ENCODE data around the gene CACNA2D1.

CACNA2D1 gene

DNA sequence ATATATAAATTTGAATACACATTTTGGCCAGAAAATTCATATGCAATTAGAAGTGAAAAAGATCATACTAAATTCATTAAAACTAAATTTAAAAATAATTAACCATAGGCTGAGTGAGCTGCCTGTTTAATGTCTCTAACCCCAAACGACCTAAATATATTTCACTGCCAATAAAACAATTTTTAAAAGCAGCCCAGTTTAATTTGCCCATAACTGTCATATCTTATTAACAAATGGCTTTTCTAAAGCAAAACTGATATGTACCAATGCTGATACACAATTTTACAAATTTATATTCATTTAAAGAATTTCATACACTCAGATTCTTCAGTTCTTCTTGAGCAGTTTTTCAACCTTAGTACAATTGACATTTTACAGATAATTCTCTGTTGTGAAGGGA lies 99.9 kb downstream of the CACNA2D1 start:
- DNase-seq (ENCODE audit: low spot score), result no peak

DNA sequence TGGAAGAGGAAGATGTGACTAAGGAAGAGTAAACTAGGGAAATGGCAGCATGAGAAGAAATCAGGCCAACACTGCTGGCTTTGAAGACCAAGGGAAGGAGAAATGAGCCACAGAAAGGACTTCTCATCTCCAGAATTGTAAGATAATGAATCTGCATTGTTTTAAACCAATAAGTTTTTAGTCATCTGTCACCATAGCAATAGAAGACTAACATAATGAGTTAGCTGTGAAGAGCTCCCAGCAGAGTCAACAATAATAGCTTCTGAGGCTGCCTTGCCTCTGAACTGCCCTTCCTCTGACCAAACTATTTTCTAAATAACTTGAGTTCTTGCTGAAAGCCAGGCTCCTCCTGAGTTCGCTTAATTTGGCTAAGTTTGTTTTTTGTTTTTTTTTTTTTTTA lies 103.6 kb downstream of the CACNA2D1 start:
- DNase-seq (ENCODE audit: low spot score), result no peak

DNA sequence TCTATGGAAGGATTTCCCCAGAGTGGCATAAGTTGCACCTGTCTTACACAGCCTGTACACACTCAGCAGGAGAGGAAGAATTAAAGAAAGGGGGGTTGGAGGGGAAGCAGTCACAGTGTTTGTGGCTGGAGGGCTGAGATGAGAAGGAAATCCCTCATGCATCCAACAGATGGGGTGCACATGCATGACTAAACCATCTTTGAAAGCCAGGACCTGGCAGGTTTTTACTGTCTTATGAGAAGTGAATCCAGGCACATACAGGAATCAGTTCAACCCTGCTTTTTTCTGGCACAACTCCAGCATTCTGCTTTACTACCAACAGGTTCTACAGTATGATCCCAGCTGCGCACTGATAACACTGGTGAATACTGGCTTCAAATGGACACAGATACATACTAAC lies 107.7 kb downstream of the CACNA2D1 start:
- no peak for DNase-seq (ENCODE audit: low spot score)

DNA sequence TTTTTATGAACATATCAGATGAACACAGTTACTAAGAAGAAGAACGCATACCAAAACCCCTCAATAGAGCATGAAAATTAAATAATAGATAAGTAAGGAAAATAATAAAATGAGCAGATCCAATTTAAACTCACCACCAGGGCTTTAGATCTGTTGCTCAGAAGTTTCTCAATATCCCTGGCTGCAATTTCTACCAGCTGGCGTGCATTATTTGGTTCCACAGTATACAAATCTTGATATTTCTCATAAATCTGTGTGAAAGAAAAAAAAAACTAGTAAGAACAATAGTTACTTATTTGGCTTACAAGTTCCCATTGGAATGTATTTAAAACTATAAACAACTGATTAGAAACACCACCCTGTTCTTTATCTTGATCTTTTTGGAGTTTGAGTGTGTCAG lies 108.6 kb downstream of the CACNA2D1 start:
- no peak for DNase-seq (ENCODE audit: low spot score)

DNA sequence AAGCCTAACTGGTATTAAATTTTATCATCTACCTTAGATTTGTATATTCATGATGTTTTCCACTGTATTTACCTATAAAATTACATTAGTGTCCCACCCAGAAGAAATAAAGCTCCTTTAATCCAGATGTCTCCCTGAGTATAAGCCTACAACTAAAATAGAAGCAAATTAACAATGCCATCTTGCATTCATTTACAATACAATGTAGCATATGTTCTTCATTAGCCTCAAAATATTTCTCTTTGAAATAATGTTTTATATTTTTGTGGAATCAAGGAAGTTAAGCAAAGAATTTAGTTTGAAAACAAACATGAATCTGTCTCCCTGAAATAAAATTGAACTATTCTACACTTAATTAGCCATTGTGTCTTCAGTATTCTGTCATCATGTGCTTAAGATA lies 112.3 kb downstream of the CACNA2D1 start:
- DNase-seq (ENCODE audit: low spot score), result no peak

DNA sequence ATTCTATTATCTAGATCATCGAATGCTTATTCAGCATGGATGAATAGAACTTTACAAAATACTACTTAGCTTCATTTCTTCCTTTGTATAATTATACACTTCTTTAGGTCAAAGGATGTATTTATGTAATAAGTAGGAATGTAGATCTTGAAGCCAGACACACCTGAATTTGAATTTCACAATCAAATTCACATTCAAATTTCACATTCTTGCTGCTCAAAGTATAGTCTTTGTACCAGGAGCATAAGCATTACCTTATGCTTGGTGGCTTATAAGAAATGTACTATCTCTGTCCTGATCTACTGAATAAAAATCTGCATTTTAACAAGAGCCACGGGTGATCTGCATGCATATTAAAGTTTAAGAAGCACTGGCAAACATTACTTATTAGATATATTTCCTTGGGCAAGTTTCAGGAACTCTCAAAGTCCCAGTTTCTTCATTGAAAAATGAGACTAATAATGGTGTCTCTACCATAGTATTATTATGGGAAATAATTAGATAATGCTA lies 112.8 kb downstream of the CACNA2D1 start:
- DNase-seq (ENCODE audit: low spot score), result no peak

DNA sequence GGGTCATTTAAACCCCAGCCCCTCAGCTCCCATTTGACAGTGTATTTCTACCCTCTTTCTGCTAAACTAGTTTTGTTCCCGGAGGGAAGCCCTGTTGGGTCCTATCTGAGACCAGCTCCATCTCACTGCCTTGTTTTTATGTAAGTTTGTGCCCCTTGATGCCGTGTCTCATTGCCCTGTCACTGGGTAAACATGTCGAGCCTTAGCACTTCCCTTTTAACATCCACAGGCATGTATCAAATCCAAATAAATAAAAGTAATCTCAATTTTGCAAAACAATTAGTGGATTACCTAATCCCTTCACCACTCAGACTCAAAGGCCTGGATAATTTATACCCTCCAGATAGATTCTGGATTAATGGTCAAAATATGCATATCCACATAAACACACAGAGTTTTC lies 115.7 kb downstream of the CACNA2D1 start:
- DNase-seq (ENCODE audit: low spot score), result no peak

DNA sequence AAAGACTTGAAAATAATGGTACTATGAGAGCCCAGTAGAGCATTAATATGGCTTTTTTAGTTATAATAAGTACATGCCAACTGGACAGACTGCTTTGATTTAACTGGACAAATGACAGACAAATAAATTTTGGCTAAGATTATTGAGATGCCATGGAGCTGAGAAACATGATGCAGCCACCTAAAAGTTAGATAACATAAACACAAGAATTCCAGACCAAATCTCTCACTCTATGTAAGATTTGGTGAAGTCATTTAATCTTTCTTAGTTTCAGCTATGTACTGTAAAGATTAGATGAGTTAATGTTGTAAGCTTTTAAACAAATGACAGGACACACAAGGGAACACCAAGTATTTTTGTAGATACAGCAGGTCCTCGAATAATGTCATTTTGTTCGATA lies 118.2 kb downstream of the CACNA2D1 start:
- DNase-seq (ENCODE audit: low spot score), result no peak

DNA sequence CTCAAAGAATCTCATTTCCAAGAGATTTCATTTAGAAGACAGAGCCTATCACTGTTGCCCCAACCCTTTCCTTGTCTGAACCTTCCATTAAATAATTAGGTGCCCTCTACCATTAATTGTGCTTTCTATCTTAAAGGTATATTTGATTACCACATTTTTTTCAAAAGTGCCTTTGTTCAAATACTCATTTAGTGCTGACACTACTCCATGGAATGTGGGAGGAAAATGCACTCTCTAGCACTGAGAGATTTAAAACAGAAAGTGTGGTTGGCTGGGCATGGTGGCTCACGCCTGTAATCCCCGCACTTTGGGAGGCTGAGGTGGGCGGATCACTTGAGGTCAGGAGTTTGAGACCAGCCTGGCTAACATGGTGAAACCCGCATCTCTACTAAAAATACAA lies 119.8 kb downstream of the CACNA2D1 start:
- no peak for DNase-seq (ENCODE audit: low spot score)

DNA sequence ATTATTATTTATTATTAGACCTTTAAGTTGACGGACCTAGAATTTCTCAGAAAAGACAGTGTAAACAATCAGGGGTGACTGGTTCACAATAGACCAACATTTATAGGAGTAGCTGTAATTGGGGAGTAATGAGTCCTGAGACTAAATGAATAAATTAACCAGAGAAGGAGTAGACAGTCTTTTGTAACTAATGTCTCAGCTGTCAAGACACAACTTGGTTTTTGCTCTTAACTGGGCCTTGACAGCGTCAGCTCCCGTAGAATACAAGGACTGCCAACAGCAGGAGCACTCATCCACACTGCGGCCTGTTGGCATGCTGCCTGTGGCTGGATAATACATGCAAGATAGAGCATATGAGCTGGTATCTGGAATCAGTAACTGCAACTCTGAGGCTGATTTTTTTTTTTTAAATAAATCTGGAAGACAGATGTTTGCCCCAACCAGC lies 123.9 kb downstream of the CACNA2D1 start:
- DNase-seq (ENCODE audit: low spot score), result no peak

DNA sequence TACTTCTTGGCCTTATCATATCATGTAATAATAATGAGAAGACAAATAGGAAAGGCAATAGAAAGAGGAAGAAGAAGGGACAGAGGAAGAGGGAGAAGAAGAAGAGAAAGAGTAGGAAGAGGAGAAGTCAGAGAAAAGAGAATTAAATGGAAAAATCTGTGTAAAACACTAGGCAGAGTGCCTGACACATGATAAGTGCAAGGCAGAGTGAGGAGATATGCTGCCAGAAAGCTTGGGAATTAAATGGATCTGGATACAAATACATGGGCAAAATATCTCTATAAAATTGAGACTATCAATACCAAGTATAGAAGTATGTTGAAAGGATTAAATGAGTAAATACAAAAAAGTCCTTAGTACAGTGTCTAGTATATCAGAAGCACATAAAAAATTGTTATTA lies 124.8 kb downstream of the CACNA2D1 start:
- no peak for DNase-seq (ENCODE audit: low spot score)

DNA sequence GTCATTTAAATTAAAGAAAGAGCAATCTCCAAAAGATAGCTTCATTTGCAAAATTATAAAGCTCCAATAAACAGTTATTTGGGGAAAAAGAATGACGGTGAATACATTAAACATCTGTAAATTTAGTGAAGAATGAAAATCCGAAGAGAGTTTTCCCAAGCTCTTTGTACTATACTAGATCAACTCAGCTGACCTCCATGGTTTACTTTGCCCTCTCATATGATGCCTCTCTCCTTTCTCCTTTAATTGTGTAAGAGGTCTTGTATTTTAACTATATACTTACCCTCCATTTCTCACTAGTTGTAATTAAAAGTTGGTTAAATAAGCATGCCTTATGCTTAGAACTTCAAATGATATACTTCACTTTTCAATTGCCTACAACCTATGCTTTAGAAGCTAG lies 125.8 kb downstream of the CACNA2D1 start:
- no peak for DNase-seq (ENCODE audit: low spot score)

DNA sequence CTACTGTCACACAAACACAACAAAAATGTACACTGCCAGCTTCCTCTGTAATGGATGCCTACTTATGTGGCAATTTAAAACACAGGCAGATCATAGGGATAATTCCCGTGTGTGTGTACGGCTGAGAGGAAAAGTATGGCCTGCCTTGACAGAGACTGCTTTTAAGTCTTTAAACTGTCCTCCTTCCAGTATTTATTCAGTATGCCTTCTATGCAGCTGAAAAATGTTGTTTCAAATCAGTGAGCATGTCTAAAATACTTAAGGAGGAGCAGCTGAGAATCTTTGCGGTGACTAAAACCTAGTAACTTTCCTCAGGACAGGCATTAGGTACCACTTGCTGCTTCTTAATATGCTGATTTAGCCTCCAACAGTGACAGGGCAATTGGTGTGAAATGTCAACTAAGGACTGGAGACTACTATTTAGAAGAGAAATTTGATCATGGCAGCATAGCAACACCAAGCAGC lies 126.3 kb downstream of the CACNA2D1 start:
- DNase-seq (ENCODE audit: low spot score), result no peak

DNA sequence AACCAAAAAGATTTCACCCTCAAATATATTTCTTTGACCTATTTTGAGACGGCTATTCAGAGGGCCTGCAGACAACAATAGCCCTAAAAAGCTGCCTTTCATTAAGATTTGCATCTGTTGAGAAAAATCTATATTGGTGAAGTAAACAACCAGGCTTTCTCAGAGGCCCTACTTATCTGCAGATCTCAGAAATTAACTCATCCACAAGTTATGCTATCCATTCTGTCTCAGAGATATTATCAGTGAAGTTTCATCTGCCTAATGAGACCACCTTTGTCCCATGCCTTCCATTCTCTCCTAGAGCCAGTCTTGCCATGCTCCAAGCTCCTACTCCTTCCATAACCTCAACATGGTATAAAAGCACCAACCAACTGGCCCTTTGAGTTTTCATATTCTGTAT lies 130.3 kb downstream of the CACNA2D1 start:
- no peak for DNase-seq (ENCODE audit: low spot score)

DNA sequence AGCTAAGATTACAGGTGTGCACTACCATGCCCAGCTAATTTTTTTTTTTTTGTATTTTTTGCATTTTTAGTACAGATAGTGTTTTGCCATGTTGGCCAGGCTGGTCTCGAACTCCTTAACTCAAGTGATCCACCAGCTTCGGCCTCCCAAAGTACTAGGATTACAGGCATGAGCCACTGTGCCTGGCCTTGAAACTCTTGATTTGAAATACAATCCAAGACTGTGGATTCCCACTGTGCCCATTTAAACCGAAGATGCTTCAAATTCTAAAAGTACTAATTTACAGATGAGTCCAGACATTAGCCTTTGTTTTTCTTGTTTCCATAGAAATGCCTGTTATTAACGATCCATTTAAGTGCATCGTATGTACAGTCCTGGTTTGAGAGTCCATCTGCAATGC lies 130.9 kb downstream of the CACNA2D1 start:
- no peak for DNase-seq (ENCODE audit: low spot score)

DNA sequence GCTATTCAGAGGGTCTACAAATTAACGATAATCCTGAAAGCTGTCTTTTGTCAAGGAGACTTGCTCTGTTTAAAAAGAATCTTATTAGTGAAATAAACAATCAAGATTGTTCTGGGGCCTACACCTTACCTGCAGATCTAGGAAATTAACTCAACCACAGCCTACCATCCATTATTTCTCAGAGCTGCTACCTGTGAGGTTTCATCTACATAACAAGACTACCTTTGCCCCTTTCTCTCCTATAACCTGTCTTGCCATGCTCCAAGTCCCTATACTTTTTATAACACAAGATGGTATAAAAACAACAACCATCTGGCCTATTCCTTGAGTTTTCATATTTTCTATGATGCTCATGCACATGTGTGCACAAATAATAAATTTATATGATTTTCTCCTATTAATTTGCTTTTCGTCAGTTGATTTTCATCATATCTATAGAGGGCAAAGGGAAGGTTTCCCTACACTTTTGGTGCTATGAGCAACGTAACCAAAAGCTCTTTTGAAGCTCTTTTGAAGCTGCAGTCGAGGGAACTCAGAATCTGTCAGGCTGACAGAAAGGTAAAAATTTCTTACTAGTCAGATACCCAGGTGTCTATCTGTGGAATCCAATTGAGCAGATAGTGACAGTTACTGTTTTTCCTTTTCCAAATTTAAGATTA lies 138.1 kb downstream of the CACNA2D1 start:
- DNase-seq (ENCODE audit: low spot score), result no peak

DNA sequence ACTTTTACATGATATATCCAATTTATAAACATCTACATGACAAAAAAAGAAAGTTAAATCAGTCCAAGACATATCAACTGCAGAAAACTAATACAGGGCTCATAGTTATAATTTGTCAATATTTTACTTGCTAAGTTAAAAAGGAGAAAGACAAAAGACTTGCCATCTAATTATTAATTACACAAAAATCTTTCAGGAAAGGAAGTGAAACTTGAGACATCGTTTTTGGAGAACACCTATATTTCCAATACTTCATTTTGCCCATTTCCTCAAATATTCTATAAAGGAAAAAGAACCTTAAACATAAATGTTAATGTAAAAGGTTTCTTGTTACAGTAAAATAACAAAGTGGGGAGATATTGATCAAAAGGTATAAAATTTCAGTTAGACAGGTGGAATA lies 148.7 kb downstream of the CACNA2D1 start:
- DNase-seq (ENCODE audit: low spot score), result no peak

DNA sequence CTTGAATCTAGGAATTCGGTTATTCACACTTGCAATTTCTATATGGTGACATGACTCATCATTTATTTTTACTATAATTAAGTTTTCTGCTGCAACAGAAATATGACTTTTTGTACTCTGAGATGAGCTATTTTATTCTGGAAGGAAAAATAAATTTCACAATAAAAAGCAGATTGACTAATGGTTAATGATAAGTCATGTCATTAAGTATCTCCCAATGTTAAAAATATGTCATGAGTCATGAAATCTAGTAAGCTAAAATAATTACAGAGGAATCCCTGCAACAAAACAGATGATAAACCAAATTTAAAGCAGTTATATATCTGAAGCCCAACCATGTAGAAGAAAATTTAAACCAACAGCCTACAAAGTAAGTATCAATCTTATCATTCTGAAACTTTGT lies 149.2 kb downstream of the CACNA2D1 start:
- DNase-seq (ENCODE audit: low spot score), result no peak

DNA sequence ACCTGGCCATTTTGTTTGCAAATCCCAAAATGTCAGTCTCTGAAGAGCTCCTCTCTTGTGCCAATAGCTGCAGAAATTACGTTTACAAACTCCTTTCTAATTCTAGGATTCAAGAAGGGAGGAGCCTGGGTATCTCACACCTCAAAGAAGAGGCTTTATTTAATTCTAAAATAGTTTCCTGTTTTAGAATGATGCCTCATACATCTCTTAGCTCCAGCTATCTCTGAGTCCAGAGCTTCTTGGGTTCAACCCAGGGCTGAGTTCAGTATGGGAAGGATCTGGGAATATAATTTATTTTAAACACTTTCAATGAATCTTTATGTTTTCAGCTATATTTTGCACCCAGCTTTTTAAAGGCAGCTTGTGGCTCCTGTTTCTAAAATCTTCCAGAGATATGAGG lies 150.1 kb downstream of the CACNA2D1 start:
- no peak for DNase-seq (ENCODE audit: low spot score)

DNA sequence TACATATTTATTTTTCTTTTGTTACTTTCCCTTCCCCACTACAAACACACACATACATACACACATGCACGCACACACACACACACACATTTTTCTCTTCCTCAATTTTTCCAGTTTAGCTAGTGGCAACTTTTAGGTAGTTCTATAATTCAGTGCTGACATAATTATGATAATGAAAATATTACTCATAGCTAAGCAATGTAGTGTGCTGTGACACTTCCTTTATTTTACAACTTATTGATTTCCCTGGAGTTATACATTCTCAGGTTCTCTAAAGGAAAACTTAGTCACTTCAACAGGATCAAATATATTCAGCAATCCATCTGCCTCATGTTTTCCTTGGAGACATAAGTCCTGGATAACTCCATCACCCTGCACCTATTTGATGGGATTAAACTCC lies 151.6 kb downstream of the CACNA2D1 start:
- no peak for DNase-seq (ENCODE audit: low spot score)

DNA sequence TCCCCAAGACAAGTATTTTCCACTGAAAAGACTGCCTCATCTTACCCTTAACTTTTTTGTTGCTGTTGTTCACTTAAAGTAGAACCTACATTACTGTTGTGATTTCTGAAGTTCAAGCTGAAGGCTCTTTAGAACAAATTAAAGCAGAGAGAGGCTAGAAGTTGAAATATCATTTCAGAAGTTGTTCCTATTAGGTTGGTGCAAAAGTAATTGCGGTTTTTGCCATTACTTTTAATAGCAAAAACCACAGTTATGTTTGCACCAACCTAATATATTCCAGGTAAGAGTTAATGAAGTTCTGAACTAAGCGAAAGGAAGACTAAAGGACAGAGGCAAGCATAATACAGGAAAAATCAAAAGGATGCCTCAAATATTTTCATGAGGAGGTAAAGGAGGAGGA lies 153.7 kb downstream of the CACNA2D1 start:
- DNase-seq (ENCODE audit: low spot score), result no peak

DNA sequence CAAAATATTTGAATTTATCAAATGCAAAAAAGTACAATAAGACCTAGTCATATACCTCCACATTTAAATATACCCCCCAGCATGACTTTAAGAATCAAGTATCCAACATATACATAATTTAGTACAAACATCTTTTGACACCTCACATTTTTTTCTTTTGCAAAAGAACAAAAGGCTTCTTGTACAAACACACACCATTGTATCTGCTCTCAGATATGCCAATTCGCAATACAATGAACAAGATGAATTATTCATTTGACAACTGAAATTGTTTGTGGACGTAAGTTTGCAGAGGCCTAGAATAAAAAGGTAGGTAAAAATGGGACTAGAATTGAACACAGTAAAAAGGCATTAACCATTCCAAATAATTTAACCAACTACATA lies 154.4 kb downstream of the CACNA2D1 start:
- DNase-seq (ENCODE audit: low spot score), result no peak

DNA sequence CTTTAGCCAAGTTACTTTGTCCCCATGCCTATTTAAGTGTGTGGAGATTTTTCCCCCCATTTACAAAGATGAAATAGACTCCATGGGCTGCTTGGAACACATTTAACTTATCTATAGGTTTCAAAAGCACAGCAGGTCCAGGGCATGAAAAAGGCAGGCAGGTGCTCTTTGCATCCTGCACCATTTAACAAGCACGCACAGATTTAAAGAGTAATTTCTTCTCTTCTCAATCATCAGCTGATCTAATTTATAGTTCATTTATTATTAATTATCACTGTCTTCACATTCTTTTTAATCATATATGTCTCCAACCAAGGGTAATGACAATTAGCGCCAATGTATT lies 156.8 kb downstream of the CACNA2D1 start:
- no peak for DNase-seq (ENCODE audit: low spot score)

DNA sequence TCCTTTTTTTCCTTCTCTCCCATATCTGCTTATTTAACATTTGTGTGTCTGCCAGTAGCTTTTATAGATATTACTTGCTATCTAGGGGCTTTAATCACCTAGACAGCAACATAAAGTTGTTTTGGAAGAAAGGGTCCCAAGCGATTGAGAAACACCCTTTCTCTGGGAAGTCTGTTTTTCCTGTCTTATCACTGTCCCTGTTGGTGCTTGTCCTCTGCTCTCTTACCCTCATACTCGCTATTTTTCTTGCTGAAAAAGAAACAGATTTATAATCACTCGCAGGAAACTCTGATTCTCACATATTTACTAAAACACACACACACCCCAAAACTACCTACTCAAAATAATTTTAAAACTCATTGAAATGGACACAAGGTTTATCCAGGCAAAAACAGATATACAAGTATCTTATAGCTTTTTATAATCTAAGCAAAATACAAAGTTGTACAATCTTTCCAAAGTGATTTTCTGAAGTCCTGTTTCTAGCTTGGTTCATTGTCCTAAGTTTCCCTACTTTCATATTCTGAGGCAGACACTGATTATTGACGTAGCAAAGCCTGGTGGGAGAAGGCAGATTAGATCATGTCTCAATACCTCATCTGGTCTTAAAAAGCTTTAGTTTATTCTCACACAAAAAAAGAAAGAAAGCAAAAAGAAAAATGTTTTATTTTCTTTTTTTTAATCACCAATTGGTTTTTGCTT lies 157.3 kb downstream of the CACNA2D1 start:
- DNase-seq (ENCODE audit: low spot score), result no peak

Data from activated CD4-positive, alpha-beta T cell treated with anti-CD3 and anti-CD28 coated beads, Interleukin-2, Interleukin-4, amounts not matched to agents 100 ng/mL and 50 ng/mL, durations not matched to agents 16 hours and 8 hours (primary cell).